ENCODE measurements around the gene SLC17A8. TPM values are rescaled to one million over a fixed set of nuclear protein-coding genes. Genes with fewer than 3 reads are reported as not detected.

SLC17A8 gene
- total and polyA plus RNA-seq, 2 donors (not counting 3 experiments of a cell fraction or from before 2014, with no cell fraction given), result not detected

DNA sequence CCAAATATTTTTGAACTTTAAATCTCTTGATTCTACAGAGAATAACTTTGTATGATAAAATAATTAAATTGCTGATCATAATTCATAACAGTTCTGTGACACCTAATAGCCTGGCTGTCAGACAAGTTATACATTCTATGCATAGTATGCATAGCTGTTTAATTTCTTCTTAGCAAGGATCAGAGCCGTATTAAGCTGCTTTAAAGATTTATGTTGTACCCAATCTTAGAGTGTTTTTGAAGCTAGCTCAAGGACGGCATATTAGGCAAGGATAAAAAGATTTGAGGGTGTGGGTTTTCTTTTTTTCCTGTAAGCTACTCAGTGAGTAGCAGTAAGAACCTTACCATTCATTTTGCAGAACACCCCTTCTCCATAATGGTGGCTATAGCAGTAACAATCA lies 45.9 kb downstream of the SLC17A8 start:
- ChIA-PET POLR2A (no interaction called here), CTCF (interaction anchor here (2.8 kb wide), 1 partner anchor 168 kb away, joined by 11 read pairs; no protein-coding TSS in a partner anchor)
- no peak overlapping the region for H3K9ac ChIP-seq (replicated peaks; ENCODE audit: extremely low read depth, insufficient read depth, low read length)
- dilution Hi-C loops (cut with MboI; ENCODE audit: extremely low pct_ligation_motif_present, low sequenced_read_pairs), result no loop called here
- H3K4me2 ChIP-seq (ENCODE audit: insufficient read depth, low read length), result no peak overlapping the region
- H3K79me2 ChIP-seq (ENCODE audit: control insufficient read depth, insufficient read depth, low read length), result no peaks in the 10 kb centered on the region
- no peak for FAIRE-seq
- H2AFZ ChIP-seq (ENCODE audit: low read depth, low read length), result no peak overlapping the region
- H3K4me1 ChIP-seq (ENCODE audit: control insufficient read depth, extremely low read depth, insufficient read depth, low read length), result no peaks in the 10 kb centered on the region
- H3K4me3 ChIP-seq (replicated peaks in 1 of 3; ENCODE audit: insufficient read depth in 1 of 3, low read depth in 1 of 3, low read length in 3 of 3), result no peak overlapping the region
- BruUV-seq (replicated peaks), result no TSS peak
- H3K36me3 ChIP-seq (ENCODE audit: control insufficient read depth in 2 of 2, extremely low read depth in 1 of 2, insufficient read depth in 2 of 2, low read length in 2 of 2), result no peaks in the 10 kb centered on the region
- no peaks in the 10 kb centered on the region for H4K20me1 ChIP-seq (replicated peaks; ENCODE audit: control insufficient read depth, extremely low read depth, insufficient read depth, low read length)
- no peaks in the 10 kb centered on the region for H3K9me1 ChIP-seq (replicated peaks; ENCODE audit: control insufficient read depth, extremely low read depth, insufficient read depth, low read length)
- no peak overlapping the region for H3K27ac ChIP-seq (ENCODE audit: insufficient read depth, low read depth, low read length)
- H3K27me3 ChIP-seq (ENCODE audit: control insufficient read depth in 2 of 2, insufficient read depth in 2 of 2, low read length in 2 of 2), result no peaks in the 10 kb centered on the region
- intact Hi-C loops (cut with micrococcal nuclease), result loop anchor here (5.0 to 10.0 kb wide), 3 partner anchors 150 to 348 kb away; no protein-coding TSS in a partner anchor
- TF ChIP-seq JUN (IDR thresholded peaks at IDR 0.05; ENCODE audit: borderline replicate concordance, insufficient read depth, insufficient read length, low read depth) (no peak), EZH2 (IDR thresholded peaks at IDR 0.05; ENCODE audit: borderline replicate concordance, low read depth, low read length, severe bottlenecking) (no peak), POLR2AphosphoS5 (IDR thresholded peaks at IDR 0.05; ENCODE audit: insufficient read depth, low read depth, low read length) (no peak), GATA2 (IDR thresholded peaks at IDR 0.05; ENCODE audit: insufficient read depth, insufficient read length, low read depth, low read length) (no peak), POLR2A (IDR thresholded peaks at IDR 0.05; ENCODE audit: low read depth, low read length) (no peak), FOS (IDR thresholded peaks at IDR 0.05; ENCODE audit: borderline replicate concordance, insufficient read depth, low read length) (no peak), MYC (IDR thresholded peaks at IDR 0.05; ENCODE audit: low read depth, low read length) (no peak)
- TF ChIP-seq, protein P1, sequence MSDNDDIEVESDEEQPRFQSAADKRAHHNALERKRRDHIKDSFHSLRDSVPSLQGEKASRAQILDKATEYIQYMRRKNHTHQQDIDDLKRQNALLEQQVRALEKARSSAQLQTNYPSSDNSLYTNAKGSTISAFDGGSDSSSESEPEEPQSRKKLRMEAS (IDR thresholded peaks at IDR 0.05; ENCODE audit: insufficient read depth, insufficient read length), result no peak
- TF ChIP-seq, protein P2, sequence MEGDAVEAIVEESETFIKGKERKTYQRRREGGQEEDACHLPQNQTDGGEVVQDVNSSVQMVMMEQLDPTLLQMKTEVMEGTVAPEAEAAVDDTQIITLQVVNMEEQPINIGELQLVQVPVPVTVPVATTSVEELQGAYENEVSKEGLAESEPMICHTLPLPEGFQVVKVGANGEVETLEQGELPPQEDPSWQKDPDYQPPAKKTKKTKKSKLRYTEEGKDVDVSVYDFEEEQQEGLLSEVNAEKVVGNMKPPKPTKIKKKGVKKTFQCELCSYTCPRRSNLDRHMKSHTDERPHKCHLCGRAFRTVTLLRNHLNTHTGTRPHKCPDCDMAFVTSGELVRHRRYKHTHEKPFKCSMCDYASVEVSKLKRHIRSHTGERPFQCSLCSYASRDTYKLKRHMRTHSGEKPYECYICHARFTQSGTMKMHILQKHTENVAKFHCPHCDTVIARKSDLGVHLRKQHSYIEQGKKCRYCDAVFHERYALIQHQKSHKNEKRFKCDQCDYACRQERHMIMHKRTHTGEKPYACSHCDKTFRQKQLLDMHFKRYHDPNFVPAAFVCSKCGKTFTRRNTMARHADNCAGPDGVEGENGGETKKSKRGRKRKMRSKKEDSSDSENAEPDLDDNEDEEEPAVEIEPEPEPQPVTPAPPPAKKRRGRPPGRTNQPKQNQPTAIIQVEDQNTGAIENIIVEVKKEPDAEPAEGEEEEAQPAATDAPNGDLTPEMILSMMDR (IDR thresholded peaks at IDR 0.05; ENCODE audit: extremely low read depth in 1 of 2, insufficient read depth in 1 of 2, low read depth in 1 of 2, low read length in 2 of 2), result no peak
- no peak for DNase-seq (ENCODE audit: low read depth, low spot score)
- no peaks in the 10 kb centered on the region for H3K9me3 ChIP-seq (replicated peaks; ENCODE audit: control insufficient read depth, insufficient read depth, low read length)

All from endothelial cell of umbilical vein (primary cell).